ENCODE data around the gene STOML3. TPM values are rescaled to one million over a fixed set of nuclear protein-coding genes. Genes with fewer than 3 reads are reported as not detected.

The STOML3 gene
- total and polyA plus RNA-seq, 8 donors, result 0.07 TPM; not detected in 7

DNA sequence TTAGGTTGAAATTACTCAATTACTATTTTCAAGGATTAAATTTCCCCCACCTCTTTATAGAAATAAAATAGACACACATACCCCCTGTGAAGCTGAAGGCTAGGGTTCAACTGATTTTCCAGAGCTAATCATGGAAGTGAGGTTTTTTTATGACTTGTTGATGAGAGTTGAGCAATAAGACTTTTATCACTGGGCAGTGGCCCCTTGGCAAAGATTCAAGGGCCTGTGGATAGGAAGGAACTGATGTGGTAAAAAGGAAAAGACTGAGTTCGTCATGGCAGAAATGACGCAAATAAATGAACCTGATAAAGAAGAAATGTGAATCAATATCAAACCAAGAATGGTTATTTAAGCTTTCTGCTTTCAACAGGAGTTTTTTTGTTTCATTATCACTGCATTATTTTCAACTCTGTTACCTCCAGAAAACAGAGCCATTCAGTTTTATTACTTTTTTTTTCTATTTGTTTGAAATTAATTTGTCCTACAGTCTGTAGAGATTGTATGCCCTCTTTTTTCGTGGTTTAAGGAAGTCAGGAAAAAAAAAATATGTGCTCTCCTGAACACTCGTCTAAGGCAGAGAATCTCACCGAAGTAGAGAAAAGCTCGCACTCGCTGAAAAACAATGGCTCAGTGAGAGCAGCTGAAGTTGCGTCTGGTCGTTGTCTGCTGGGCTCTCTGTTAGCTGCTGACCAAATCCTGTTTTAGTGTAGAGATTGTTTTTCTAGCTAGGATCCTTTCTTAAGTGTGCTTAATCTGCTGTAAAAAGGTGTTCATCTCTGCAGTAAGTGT lies 38.9 kb downstream of the STOML3 start:
- Histone ChIP-seq H3K4me3 (peak overlapping the region in 2 of 4 donors; percentile 10 to 21), H3K9me3 (no peaks in the 10 kb centered on the region), H3K27ac (peak overlapping the region in 2 of 4 donors; percentile 40 to 66), H3K36me3 (no peaks in the 10 kb centered on the region), H3K27me3 (no peaks in the 10 kb centered on the region), H3K4me1 (no peaks in the 10 kb centered on the region)
- peak in 5 of 6 donors; percentile 20 to 68 (median 46) for DNase-seq
- intact Hi-C loops (cut with DNase I), result no loop called here
- peak; percentile 68 to 85 (median 72) for ATAC-seq
- WGBS, 2 donors, result 14% methylated on average over 9 of the region's 9 CpGs
- FAIRE-seq, result no peak
- TF ChIP-seq, protein P1, sequence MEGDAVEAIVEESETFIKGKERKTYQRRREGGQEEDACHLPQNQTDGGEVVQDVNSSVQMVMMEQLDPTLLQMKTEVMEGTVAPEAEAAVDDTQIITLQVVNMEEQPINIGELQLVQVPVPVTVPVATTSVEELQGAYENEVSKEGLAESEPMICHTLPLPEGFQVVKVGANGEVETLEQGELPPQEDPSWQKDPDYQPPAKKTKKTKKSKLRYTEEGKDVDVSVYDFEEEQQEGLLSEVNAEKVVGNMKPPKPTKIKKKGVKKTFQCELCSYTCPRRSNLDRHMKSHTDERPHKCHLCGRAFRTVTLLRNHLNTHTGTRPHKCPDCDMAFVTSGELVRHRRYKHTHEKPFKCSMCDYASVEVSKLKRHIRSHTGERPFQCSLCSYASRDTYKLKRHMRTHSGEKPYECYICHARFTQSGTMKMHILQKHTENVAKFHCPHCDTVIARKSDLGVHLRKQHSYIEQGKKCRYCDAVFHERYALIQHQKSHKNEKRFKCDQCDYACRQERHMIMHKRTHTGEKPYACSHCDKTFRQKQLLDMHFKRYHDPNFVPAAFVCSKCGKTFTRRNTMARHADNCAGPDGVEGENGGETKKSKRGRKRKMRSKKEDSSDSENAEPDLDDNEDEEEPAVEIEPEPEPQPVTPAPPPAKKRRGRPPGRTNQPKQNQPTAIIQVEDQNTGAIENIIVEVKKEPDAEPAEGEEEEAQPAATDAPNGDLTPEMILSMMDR (IDR thresholded peaks at IDR 0.05), result no peak

DNA sequence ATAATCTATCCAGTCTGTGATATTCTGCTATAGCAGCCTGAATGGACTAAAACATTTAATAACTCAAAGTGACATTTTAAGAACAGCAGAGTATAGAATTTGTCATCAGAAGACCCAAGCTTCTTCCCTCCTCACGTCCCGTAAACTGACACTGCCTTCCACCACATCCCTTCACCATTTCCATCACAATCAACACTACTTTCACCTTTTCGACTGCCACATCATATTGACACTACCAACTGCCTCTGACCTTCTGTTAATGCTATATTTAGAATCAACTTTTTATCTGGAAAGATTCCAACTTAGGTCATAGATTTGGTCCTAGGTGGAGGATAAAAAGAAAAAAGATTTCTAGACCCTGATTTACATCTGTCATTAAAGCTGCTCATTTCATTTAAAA lies 39.6 kb downstream of the STOML3 start:
- no peak for DNase-seq
- TF ChIP-seq, protein P1 (IDR thresholded peaks at IDR 0.05), result no peak
- WGBS, 2 donors, result 26 to 57% methylated on average over 3 of the region's 3 CpGs
- peak in 1 of 4 donors; percentile 21 for ATAC-seq
- H3K4me1 ChIP-seq, result no peaks in the 10 kb centered on the region
- peak overlapping the region in 1 of 4 donors; percentile 66 for H3K27ac ChIP-seq
- no peak overlapping the region for H3K4me3 ChIP-seq
- intact Hi-C loops (cut with DNase I), result no loop called here
- no peaks in the 10 kb centered on the region for H3K36me3 ChIP-seq
- no peaks in the 10 kb centered on the region for H3K27me3 ChIP-seq
- no peak for FAIRE-seq
- no peaks in the 10 kb centered on the region for H3K9me3 ChIP-seq

DNA sequence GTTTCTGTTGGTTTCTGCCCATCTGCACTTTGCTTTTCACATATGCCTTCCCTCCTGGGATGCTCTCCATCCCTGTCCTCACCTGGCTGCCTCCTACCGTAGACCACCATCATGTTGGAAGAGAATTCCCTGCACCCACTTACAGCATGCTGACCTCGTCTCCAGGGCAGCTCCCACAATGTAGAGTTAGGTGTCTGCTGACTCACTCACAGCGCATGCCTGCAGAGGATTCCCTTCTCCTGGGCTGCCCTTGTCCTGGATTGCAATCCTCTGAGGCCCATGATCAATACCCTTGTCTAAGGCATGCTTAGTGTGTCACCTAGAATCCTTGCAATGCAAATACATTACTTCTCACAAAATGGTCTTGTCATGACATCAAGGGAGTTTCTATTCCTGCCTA lies 43.6 kb downstream of the STOML3 start:
- intact Hi-C loops (cut with DNase I), result no loop called here
- no peak for FAIRE-seq
- Histone ChIP-seq H3K27ac (no peak overlapping the region), H3K4me1 (no peaks in the 10 kb centered on the region), H3K36me3 (no peaks in the 10 kb centered on the region), H3K9me3 (no peaks in the 10 kb centered on the region), H3K4me3 (no peak overlapping the region), H3K27me3 (no peaks in the 10 kb centered on the region)
- ATAC-seq, result no peak
- TF ChIP-seq, protein P1 (IDR thresholded peaks at IDR 0.05), result no peak
- WGBS, 2 donors, result 72 to 74% methylated on average over 3 of the region's 3 CpGs
- DNase-seq, result no peak

DNA sequence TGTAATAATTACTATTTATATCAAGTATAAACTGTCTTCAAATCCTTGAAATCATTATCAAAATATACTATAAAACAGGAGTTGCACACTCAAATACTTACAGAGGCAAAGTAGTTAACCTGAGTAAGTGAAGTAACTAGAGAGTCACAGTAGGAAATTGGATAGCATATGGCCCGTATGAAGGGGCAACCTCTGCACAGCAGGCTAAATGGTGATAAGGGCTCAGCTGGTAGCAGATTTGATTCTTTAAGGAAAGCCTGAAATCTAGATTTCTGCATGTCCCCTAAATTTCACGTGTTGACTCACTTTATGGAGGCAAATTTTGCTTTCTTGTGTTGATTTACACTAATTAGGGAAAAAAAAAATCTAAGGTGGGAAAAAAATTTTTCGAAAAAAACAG lies 46.4 kb downstream of the STOML3 start:
- H3K4me3 ChIP-seq, result no peak overlapping the region
- DNase-seq (no peak), FAIRE-seq (no peak), ATAC-seq (no peak)
- H3K4me1 ChIP-seq, result no peaks in the 10 kb centered on the region
- H3K36me3 ChIP-seq, result no peaks in the 10 kb centered on the region
- no peak overlapping the region for H3K27ac ChIP-seq
- 48 to 55% methylated on average over 3 of the region's 3 CpGs for WGBS, 2 donors
- H3K9me3 ChIP-seq, result no peaks in the 10 kb centered on the region
- H3K27me3 ChIP-seq, result no peaks in the 10 kb centered on the region
- intact Hi-C loops (cut with DNase I), result no loop called here
- TF ChIP-seq, protein P1 (IDR thresholded peaks at IDR 0.05), result no peak

DNA sequence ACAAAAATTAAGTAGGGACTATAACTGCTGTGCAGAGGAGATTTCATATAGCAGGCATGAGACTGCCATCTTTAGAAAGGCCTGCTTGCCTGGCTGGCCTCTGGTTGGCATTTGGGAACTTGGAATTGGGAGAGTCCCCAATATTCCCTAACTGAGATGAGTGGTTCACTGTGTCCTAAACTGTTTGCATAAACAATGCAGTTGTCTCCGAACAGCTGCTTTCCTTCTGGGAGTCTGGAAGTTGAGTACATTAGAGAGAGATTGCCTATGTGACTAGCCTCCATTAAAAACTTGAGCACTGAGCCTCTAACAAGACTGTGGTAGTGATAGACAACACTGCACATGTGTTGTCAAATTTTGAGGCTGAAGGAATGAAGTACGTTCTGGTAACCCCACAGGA lies 47.4 kb downstream of the STOML3 start:
- no peaks in the 10 kb centered on the region for H3K9me3 ChIP-seq
- no peak overlapping the region for H3K4me3 ChIP-seq
- intact Hi-C loops (cut with DNase I), result no loop called here
- ATAC-seq (no peak), FAIRE-seq (no peak), DNase-seq (no peak)
- no peak overlapping the region for H3K27ac ChIP-seq
- no peaks in the 10 kb centered on the region for H3K27me3 ChIP-seq
- whole genome bisulfite sequencing, 2 donors, result 71 to 82% methylated on average over 2 of the region's 2 CpGs
- TF ChIP-seq, protein P1 (IDR thresholded peaks at IDR 0.05), result no peak
- H3K4me1 ChIP-seq, result no peaks in the 10 kb centered on the region
- no peaks in the 10 kb centered on the region for H3K36me3 ChIP-seq
